22Rv1 (cell line): ENCODE results near the gene LIMS1.
"Not testable (repeated sequence)": the region's sequence is repeated elsewhere in the genome, so short reads cannot be mapped to it uniquely, and the experiment has no call there.

ENCODE experiments used
- CTCF ChIP-seq: fragments of 450-650 bp; IDR thresholded peaks from 2 replicates; pipeline ENCODE4 v1.5.1; 2017; ENCODE audit warnings: mild to moderate bottlenecking
- ZFX ChIP-seq: fragments of 450-650 bp; IDR thresholded peaks from 2 replicates; pipeline ENCODE4 v1.6.1; 2017; ENCODE audit warnings: antibody characterized with exemption, borderline replicate concordance

GRCh38 chr2:108664979-108665378, 130.7 kb downstream of the LIMS1 start:
- not testable (repeated sequence) for TF ChIP-seq CTCF, ZFX
